Gastrocnemius medialis (tissue), 4 donors: ENCODE data around the gene SEC24B.

Source experiments
- CTCF ChIP-seq, 5 experiments: fragments of 450-650 bp in 3 of 5; fragments of 200-600 bp in 2 of 5; sonication (generic) in 2 of 5; IDR thresholded peaks in 4 of 5; conservative IDR thresholded peaks in 1 of 5; 1 replicate in 4 of 5; 2 replicates in 1 of 5; pipeline ENCODE4 v1.5.1; 2016 to 2019; ENCODE audit warnings: antibody characterized with exemption in 5 of 5, mild to moderate bottlenecking in 3 of 5, moderate library complexity in 3 of 5
- POLR2A ChIP-seq, 2 donors: fragments of 450-650 bp; IDR thresholded peaks; one replicate each; pipeline ENCODE4 v1.6.1; 2017; ENCODE audit warnings: antibody characterized with exemption in 2 of 2, mild to moderate bottlenecking in 2 of 2, moderate library complexity in 2 of 2

- TF ChIP-seq POLR2A (IDR thresholded peaks at IDR 0.05) = no peak
- TF ChIP-seq CTCF (IDR thresholded peaks at IDR 0.05 in 4 of 5, conservative IDR thresholded peaks at IDR 0.05 in 1 of 5) = no peak
Measured at GRCh38 chr4:109411964-109412363, 21.7 kb upstream of the SEC24B start.
